ENCODE results near the gene ANKRD63. TPM values are rescaled to one million over a fixed set of nuclear protein-coding genes. Genes with fewer than 3 reads are reported as not detected.

ANKRD63 gene
- total RNA-seq, 1 experiment from 2014 or later, result 0.37 TPM

GRCh38 chr15:40243126-40243810 lies 39.6 kb downstream of the ANKRD63 start:
- no peak for DNase-seq (ENCODE audit: low spot score)

GRCh38 chr15:40242601-40243000 lies 40.3 kb downstream of the ANKRD63 start:
- no peak for DNase-seq (ENCODE audit: low spot score)

- no peak for DNase-seq (ENCODE audit: low spot score)
Observed at GRCh38 chr15:40242213-40242599, 40.7 kb downstream of the ANKRD63 start.

- no peak for DNase-seq (ENCODE audit: low spot score)
Observed at GRCh38 chr15:40241269-40242212, 41.3 kb downstream of the ANKRD63 start.

- no peak for DNase-seq (ENCODE audit: low spot score)
Observed at GRCh38 chr15:40240619-40241221, 42.1 kb downstream of the ANKRD63 start.

GRCh38 chr15:40239693-40240618 lies 42.9 kb downstream of the ANKRD63 start:
- no peak for DNase-seq (ENCODE audit: low spot score)

- DNase-seq (ENCODE audit: low spot score), result no peak
Observed at GRCh38 chr15:40239404-40239692, 43.5 kb downstream of the ANKRD63 start.

GRCh38 chr15:40238532-40239403 lies 44.1 kb downstream of the ANKRD63 start, which contains the start of gene PAK6:
PAK6 (plus strand) TSS chr15:40239063; CDS start chr15:40264786, 25,723 bp downstream.
- DNase-seq (ENCODE audit: low spot score), result peak; percentile 49

GRCh38 chr15:40235201-40235885 lies 47.5 kb downstream of the ANKRD63 start:
- DNase-seq (ENCODE audit: low spot score), result no peak

GRCh38 chr15:40234783-40235182 lies 48.1 kb downstream of the ANKRD63 start:
- DNase-seq (ENCODE audit: low spot score), result no peak

- DNase-seq (ENCODE audit: low spot score), result no peak
Observed at GRCh38 chr15:40233727-40234577, 48.9 kb downstream of the ANKRD63 start.

GRCh38 chr15:40232625-40233070 lies 50.2 kb downstream of the ANKRD63 start:
- no peak for DNase-seq (ENCODE audit: low spot score)

Other genes with a start within 250 kb of the ANKRD63 start
- gene SRP14, start 243.9 kb downstream of the ANKRD63 start, total RNA-seq (2014; rRNA removed; shearing (Covaris generic)), result 317 and 358 TPM in 2 replicates
- 18.7 and 19.6 TPM in 2 replicates for gene BMF, start 174.2 kb downstream of the ANKRD63 start, total RNA-seq (2014; rRNA removed; shearing (Covaris generic))
- 55.5 and 56.2 TPM in 2 replicates for gene BUB1B, start 122.0 kb downstream of the ANKRD63 start, total RNA-seq (2014; rRNA removed; shearing (Covaris generic))
- gene PAK6, start 44.0 kb downstream of the ANKRD63 start, total RNA-seq (2014; rRNA removed; shearing (Covaris generic)), result 2.4 TPM in 1 of 2 replicates, not detected in the other
- 1.6 and 2.4 TPM in 2 replicates for gene PLCB2, start 24.9 kb upstream of the ANKRD63 start, total RNA-seq (2014; rRNA removed; shearing (Covaris generic))
- gene INAFM2, start 40.6 kb upstream of the ANKRD63 start, total RNA-seq (2014; rRNA removed; shearing (Covaris generic)), result 13.0 and 15.7 TPM in 2 replicates
- gene CCDC9B, start 57.9 kb upstream of the ANKRD63 start, total RNA-seq (2014; rRNA removed; shearing (Covaris generic)), result 1.3 and 4.6 TPM in 2 replicates
- not detected in 2 replicates for gene PHGR1, start 68.0 kb upstream of the ANKRD63 start, total RNA-seq (2014; rRNA removed; shearing (Covaris generic))
- gene DISP2, start 75.2 kb upstream of the ANKRD63 start, total RNA-seq (2014; rRNA removed; shearing (Covaris generic)), result 0.14 and 0.27 TPM in 2 replicates
- gene KNSTRN, start 99.7 kb upstream of the ANKRD63 start, total RNA-seq (2014; rRNA removed; shearing (Covaris generic)), result 90.3 and 92.9 TPM in 2 replicates
- gene IVD, start 122.7 kb upstream of the ANKRD63 start, total RNA-seq (2014; rRNA removed; shearing (Covaris generic)), result 9.1 and 13.6 TPM in 2 replicates
- gene BAHD1, start 157.9 kb upstream of the ANKRD63 start, total RNA-seq (2014; rRNA removed; shearing (Covaris generic)), result 5.3 and 6.0 TPM in 2 replicates
- 31.6 and 34.6 TPM in 2 replicates for gene CHST14, start 187.9 kb upstream of the ANKRD63 start, total RNA-seq (2014; rRNA removed; shearing (Covaris generic))

Data from H4 (cell line).